HCT116 (cell line): ENCODE results near the gene CFAP53. TPM values are rescaled to one million over a fixed set of nuclear protein-coding genes. Genes with fewer than 3 reads are reported as not detected.

Experiments
- ATAC-seq: fragments of 200-7000 bp; cut with Tn5 transposase; 2 replicates; pipeline ENCODE4 v1.9.1; 2020; ENCODE audit warnings: mild to moderate bottlenecking, moderate library complexity
- BruUV-seq: library from RNA; stranded (reverse); fragments of 400-500 nt; replicated peaks from 2 replicates; lab custom pipeline; 2021; lab: Mats Ljungman, UMichigan
- CTCF ChIA-PET: fragments of 300-600 bp; sonication (Branson Sonifier 250); formaldehyde crosslinking; loops from one replicate; lab custom pipeline; 2021; ENCODE audit warnings: antibody characterized with exemption; lab: Charles Lee
- POLR2A ChIA-PET: fragments of 300-600, 350-600 bp; sonication (Branson Sonifier 250); formaldehyde crosslinking; loops from one replicate; lab custom pipeline; 2021; ENCODE audit warnings: antibody characterized with exemption; lab: Charles Lee
- RAD21 ChIA-PET, 2 experiments: fragments of 300-600 bp; sonication (Branson Sonifier 250); formaldehyde crosslinking; loops; one replicate each; lab custom pipeline; 2023; ENCODE audit warnings: low total read pairs in 2 of 2; ENCODE audit not compliant: uncharacterized antibody in 2 of 2, unreplicated experiment in 2 of 2, low non-redundant PET in 1 of 2; lab: Charles Lee
- DNase-seq: peaks from one replicate; pipeline ENCODE4 v3.0.0-alpha.2; 2010; ENCODE audit warnings: low read depth, low spot score
- H2AFZ ChIP-seq: fragments of 200-600 bp; shearing (Covaris generic), sonication (generic); 2 replicates; pipeline ENCODE4 v1.6.1; 2017; ENCODE audit warnings: low read depth, mixed run types, mixed read lengths, antibody characterized with exemption, low read length; ENCODE audit not compliant: poor library complexity, severe bottlenecking
- H3K27ac ChIP-seq: 2 replicates; pipeline ENCODE4 v1.5.1; 2012; ENCODE audit warnings: low read depth, low read length
- H3K27me3 ChIP-seq: fragments of 200-600 bp; sonication (generic); 2 replicates; pipeline ENCODE4 v1.6.1; 2016; ENCODE audit warnings: mixed run types, low read length, mixed read lengths; ENCODE audit not compliant: insufficient read depth
- H3K36me3 ChIP-seq, 2 experiments: fragments of 200-500 bp in 1 of 2; fragments of 200-600 bp in 1 of 2; sonication (Bioruptor generic) in 1 of 2; sonication (generic) in 1 of 2; 2 replicates each; pipeline versions ENCODE4 v1.5.1 to v1.6.1; 2014 to 2016; ENCODE audit warnings: low read length in 2 of 2, inconsistent platforms in 1 of 2, mixed read lengths in 1 of 2, mixed run types in 1 of 2; ENCODE audit not compliant: insufficient read depth in 2 of 2, control insufficient read depth in 1 of 2
- H3K4me1 ChIP-seq, 2 experiments: fragments of 200-600 bp in 1 of 2; sonication (generic) in 1 of 2; 2 replicates each; pipeline versions ENCODE4 v1.5.1 to v1.6.1; 2012 to 2017; ENCODE audit warnings: low read length in 2 of 2, inconsistent platforms in 1 of 2, mild to moderate bottlenecking in 1 of 2, mixed read lengths in 1 of 2, mixed run types in 1 of 2, moderate library complexity in 1 of 2; ENCODE audit not compliant: insufficient read depth in 2 of 2, control insufficient read depth in 1 of 2
- H3K4me2 ChIP-seq: fragments of 200-600 bp; sonication (generic); 2 replicates; pipeline ENCODE4 v1.6.1; 2017; ENCODE audit warnings: mixed run types, low read length, mixed read lengths
- H3K4me3 ChIP-seq, 2 experiments: fragments of 200-600 bp in 1 of 2; sonication (generic) in 1 of 2; replicated peaks in 1 of 2; 2 replicates each; pipeline ENCODE4 v1.5.1; 2011 to 2016; ENCODE audit warnings: low read length in 2 of 2, control low read depth in 1 of 2, low read depth in 1 of 2, mild to moderate bottlenecking in 1 of 2, mixed read lengths in 1 of 2, mixed run types in 1 of 2
- H3K79me2 ChIP-seq: fragments of 200-600 bp; sonication (generic); 2 replicates; pipeline ENCODE4 v1.6.1; 2017; ENCODE audit warnings: mild to moderate bottlenecking, mixed run types, low read length, moderate library complexity, mixed read lengths; ENCODE audit not compliant: insufficient read depth
- H3K9ac ChIP-seq: fragments of 200-600 bp; sonication (generic); 2 replicates; pipeline ENCODE4 v1.6.1; 2016; ENCODE audit warnings: low read length, mixed read lengths
- H3K9me2 ChIP-seq: fragments of 200-600 bp; sonication (generic), shearing (Covaris generic); 2 replicates; pipeline ENCODE4 v1.6.1; 2017; ENCODE audit warnings: mixed run types, mild to moderate bottlenecking, moderate library complexity; ENCODE audit not compliant: insufficient read depth
- H3K9me3 ChIP-seq, 2 experiments: fragments of 200-500 bp in 1 of 2; fragments of 200-600 bp in 1 of 2; sonication (Bioruptor generic) in 1 of 2; sonication (generic) in 1 of 2; 2 replicates each; pipeline ENCODE4 v1.6.1; 2014 to 2017; ENCODE audit warnings: low read length in 2 of 2, mixed read lengths in 2 of 2, inconsistent platforms in 1 of 2, low read depth in 1 of 2, mild to moderate bottlenecking in 1 of 2, mixed run types in 1 of 2, moderate library complexity in 1 of 2; ENCODE audit not compliant: control insufficient read depth in 1 of 2, insufficient read depth in 1 of 2
- H4K20me1 ChIP-seq: fragments of 200-600 bp; sonication (generic), shearing (Covaris generic); 2 replicates; pipeline ENCODE4 v1.6.1; 2017; ENCODE audit warnings: mixed run types, mild to moderate bottlenecking, moderate library complexity; ENCODE audit not compliant: insufficient read depth
- ATF3 ChIP-seq: IDR thresholded peaks from 2 replicates; pipeline ENCODE4 v1.6.1; 2012
- CBX3 ChIP-seq: IDR thresholded peaks from 2 replicates; pipeline ENCODE4 v1.6.1; 2012; ENCODE audit warnings: low read depth
- CEBPB ChIP-seq: IDR thresholded peaks from 2 replicates; pipeline ENCODE4 v1.6.1; 2012; ENCODE audit warnings: low read depth
- CTCF ChIP-seq, 3 experiments: fragments of 200-600 bp in 1 of 3; sonication (generic) in 1 of 3; IDR thresholded peaks in 2 of 3; conservative IDR thresholded peaks in 1 of 3; 2 replicates each; pipeline ENCODE4 v1.5.1; 2012 to 2017; ENCODE audit warnings: low read depth in 2 of 3, low read length in 2 of 3, antibody characterized with exemption in 1 of 3, borderline replicate concordance in 1 of 3, control low read depth in 1 of 3, mild to moderate bottlenecking in 1 of 3, mixed read lengths in 1 of 3, mixed run types in 1 of 3, moderate library complexity in 1 of 3; ENCODE audit not compliant: insufficient read depth in 1 of 3
- EZH2phosphoT487 ChIP-seq: fragments of 200-600 bp; IDR thresholded peaks from 2 replicates; pipeline ENCODE4 v1.6.1; 2018; ENCODE audit warnings: antibody characterized with exemption, borderline replicate concordance
- JUND ChIP-seq: IDR thresholded peaks from 2 replicates; pipeline ENCODE4 v1.6.1; 2012
- MAX ChIP-seq: IDR thresholded peaks from 2 replicates; pipeline ENCODE4 v1.6.1; 2012
- POLR2AphosphoS5 ChIP-seq: IDR thresholded peaks from 2 replicates; pipeline ENCODE4 v1.6.1; 2011; ENCODE audit warnings: mild to moderate bottlenecking, low read depth, low read length, moderate library complexity
- SIN3A ChIP-seq: IDR thresholded peaks from 2 replicates; pipeline ENCODE4 v1.6.1; 2012; ENCODE audit warnings: low read depth
- SP1 ChIP-seq: IDR thresholded peaks from 2 replicates; pipeline ENCODE4 v1.6.1; 2012; ENCODE audit warnings: low read depth
- SRF ChIP-seq: IDR thresholded peaks from 2 replicates; pipeline ENCODE4 v1.6.1; 2012; ENCODE audit warnings: low read depth
- TCF7L2 ChIP-seq: IDR thresholded peaks from 2 replicates; pipeline ENCODE4 v1.7.0; 2011; ENCODE audit warnings: borderline replicate concordance, inconsistent platforms; ENCODE audit not compliant: insufficient read depth, insufficient read length; ENCODE audit errors: extremely low read depth
- YY1 ChIP-seq: IDR thresholded peaks from 2 replicates; pipeline ENCODE4 v1.6.1; 2011; ENCODE audit warnings: low read length, low read depth, moderate library complexity, mild to moderate bottlenecking; ENCODE audit not compliant: insufficient replicate concordance; ENCODE audit errors: extremely low read depth
- ZBTB33 ChIP-seq: IDR thresholded peaks from 2 replicates; pipeline ENCODE4 v1.6.1; 2011; ENCODE audit warnings: mild to moderate bottlenecking, low read length, moderate library complexity; ENCODE audit not compliant: insufficient replicate concordance; ENCODE audit errors: extremely low read depth
- ZNF274 ChIP-seq: fragments of 200-500 bp; sonication (Bioruptor generic); IDR thresholded peaks from 2 replicates; pipeline ENCODE4 v1.6.1; 2014; ENCODE audit warnings: mild to moderate bottlenecking, low read depth, low read length, inconsistent platforms
- intact Hi-C: fragments of 100-400 bp; cut with micrococcal nuclease; formaldehyde crosslinking; loops from 2 replicates; pipeline ENCODE4 v1.10.0; 2022
- total RNA-seq: library from RNA; stranded (reverse); gene quantifications from one replicate; pipeline ENCODE4 v1.2.1, GENCODE V29; 2021; ENCODE audit not compliant: unreplicated experiment

The CFAP53 gene
- total RNA-seq, 1 experiment from 2014 or later = 1.1 TPM

GRCh38 chr18:50201476-50202018 lies 64.7 kb downstream of the CFAP53 start:
- no peak for DNase-seq
- no peak overlapping the region for H3K4me2 ChIP-seq
- H4K20me1 ChIP-seq = no peaks in the 10 kb centered on the region
- H3K9me2 ChIP-seq = no peaks in the 10 kb centered on the region
- RAD21 ChIA-PET = no interaction called here
- ATAC-seq = no peak
- intact Hi-C loops = loop anchor here (5.0 to 10.0 kb wide), 2 partner anchors 89 to 1527 kb away; no protein-coding TSS in a partner anchor
- POLR2A ChIA-PET = no interaction called here
- no peak overlapping the region for H3K9ac ChIP-seq
- H3K27ac ChIP-seq = no peak overlapping the region
- H3K79me2 ChIP-seq = no peaks in the 10 kb centered on the region
- CTCF ChIA-PET = interaction anchor here (1.8 kb wide), 2 partner anchors 10 to 155 kb away, joined by 4 to 9 read pairs; no protein-coding TSS in a partner anchor
- no TSS peak for BruUV-seq
- TF ChIP-seq TCF7L2 = no peak
- no peak for TF ChIP-seq ZNF274
- TF ChIP-seq CEBPB = no peak
- TF ChIP-seq MAX = no peak
- no peak for TF ChIP-seq EZH2phosphoT487
- TF ChIP-seq SP1 = no peak
- no peak for TF ChIP-seq ATF3
- no peak for TF ChIP-seq CBX3
- TF ChIP-seq JUND = no peak
- no peak for TF ChIP-seq YY1
- TF ChIP-seq POLR2AphosphoS5 = no peak
- TF ChIP-seq ZBTB33 = no peak
- no peak for TF ChIP-seq SRF
- no peak for TF ChIP-seq CTCF (IDR thresholded peaks at IDR 0.05 in 2 of 3, conservative IDR thresholded peaks at IDR 0.05 in 1 of 3; ENCODE audit: borderline replicate concordance in 1 of 3, insufficient read depth in 1 of 3, low read depth in 2 of 3, low read length in 2 of 3)
- TF ChIP-seq SIN3A = no peak
- no peak overlapping the region for H2AFZ ChIP-seq
- peaks cover 0 to 14% of the 10 kb centered on the region in 2 experiments; a peak in 1 of 4 replicates for H3K4me1 ChIP-seq
- no peaks in the 10 kb centered on the region for H3K9me3 ChIP-seq
- no peaks in the 10 kb centered on the region for H3K27me3 ChIP-seq
- H3K36me3 ChIP-seq = no peaks in the 10 kb centered on the region
- H3K4me3 ChIP-seq = no peak overlapping the region
